DMS 273 (cell line): ENCODE data around the gene AMOTL2.

ENCODE experiments used
- DNase-seq: peaks from one replicate; lab custom pipeline; 2025; ENCODE audit not compliant: unreplicated experiment; lab: John Stamatoyannopoulos, UW

The AMOTL2 gene

DNA sequence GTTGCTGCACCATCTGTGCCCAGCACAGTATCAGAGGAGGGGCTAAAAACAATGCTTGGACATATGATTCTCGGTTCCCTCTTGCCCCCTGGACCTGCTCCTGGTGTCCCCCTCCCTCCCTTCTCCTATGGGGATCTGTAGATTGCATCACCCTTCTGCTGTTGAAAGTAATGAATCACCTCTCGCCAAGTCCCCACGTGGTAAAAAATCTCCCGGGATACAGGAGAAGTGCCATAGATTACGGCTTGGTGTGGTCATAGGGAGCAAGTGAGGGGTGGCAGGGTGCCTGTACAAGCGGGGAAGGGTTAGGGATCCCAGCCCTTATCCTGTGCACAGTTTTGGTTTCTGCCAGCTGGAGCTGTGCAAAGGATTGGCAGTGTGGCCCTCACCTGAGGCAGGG is 37.7 kb downstream of the AMOTL2 start:
- DNase-seq = peak; percentile 32

DNA sequence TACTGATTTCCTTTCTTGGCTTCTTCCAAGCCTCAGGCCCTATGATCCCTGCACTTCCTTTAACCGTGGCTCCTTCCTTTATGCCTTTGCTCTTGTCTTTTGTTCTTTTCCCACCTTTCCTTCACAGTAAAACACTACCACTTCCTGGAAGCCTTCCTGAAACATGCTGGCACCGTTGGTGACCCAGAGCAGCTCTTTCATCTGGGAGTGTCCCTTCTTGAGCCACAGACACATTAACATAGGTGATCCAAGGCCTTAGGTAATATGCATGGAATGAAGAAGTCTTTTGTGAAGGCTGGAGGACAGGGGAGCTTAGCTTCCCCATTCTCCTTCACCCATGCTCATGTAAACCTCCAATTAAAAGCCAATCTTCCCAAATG is 39.4 kb downstream of the AMOTL2 start:
- no peak for DNase-seq

DNA sequence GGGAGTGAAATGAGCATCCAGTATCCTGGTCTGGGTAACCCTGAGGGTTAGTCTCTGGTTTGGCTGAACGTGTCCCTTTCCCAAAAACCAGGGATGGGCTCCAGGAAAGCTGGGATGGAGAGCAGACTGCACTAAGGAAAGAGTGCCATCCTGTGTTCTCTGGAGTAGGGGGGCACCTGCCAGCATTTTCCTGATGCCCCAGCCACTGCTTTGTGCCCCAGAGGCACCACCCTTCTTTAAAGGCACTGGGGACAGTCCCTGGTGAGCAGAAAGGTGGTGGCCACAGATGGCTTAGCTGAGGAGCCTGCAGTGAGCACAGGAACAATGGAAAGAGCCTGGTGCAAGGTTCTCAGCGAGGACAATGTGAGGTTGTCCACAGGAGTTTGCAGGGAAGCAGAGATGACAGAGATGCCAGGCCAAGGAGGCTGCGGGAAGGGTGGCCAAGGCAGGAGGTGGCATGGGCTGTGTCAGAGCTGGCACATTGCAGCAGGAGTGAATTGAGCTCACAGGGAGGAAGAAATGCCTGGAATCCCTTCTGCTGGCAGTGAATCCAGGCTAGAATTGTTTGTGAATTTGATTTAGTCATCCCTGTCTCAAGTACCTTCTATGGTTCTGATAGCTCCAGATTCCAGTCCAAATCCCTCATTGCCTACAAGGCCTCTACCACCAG is 39.9 kb downstream of the AMOTL2 start:
- no peak for DNase-seq

DNA sequence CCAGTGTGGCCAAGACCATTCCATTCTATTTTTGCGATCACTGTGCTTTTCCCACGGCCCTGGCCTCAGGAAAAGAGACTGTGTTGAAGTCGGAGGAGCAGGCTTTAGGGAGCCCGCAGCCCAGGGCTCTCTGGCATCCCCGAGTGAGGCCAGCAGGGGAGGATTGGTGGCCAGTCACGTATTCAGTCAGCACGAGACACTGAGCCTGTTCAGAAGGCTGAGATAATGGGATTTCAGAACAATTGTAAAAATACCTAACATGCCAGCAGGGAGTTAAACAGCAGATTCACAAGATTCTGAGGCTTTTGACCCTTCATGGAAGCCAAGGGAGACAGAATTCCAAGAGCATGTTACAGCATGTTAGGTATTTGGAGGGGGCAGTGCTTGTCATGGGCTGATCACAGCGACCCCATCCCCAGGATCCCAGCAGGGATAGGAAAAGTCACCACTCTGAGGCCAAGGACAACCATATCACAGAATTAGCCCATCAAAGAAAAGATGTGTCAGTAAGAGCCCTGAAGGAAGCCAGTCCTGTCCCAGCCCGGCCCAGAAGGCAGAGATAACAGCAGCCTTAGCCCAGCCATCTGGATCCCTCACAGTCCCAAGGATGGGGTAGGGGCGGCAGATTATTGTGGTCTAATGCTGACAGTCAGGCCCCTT is 40.6 kb downstream of the AMOTL2 start:
- DNase-seq = peak; percentile 31

DNA sequence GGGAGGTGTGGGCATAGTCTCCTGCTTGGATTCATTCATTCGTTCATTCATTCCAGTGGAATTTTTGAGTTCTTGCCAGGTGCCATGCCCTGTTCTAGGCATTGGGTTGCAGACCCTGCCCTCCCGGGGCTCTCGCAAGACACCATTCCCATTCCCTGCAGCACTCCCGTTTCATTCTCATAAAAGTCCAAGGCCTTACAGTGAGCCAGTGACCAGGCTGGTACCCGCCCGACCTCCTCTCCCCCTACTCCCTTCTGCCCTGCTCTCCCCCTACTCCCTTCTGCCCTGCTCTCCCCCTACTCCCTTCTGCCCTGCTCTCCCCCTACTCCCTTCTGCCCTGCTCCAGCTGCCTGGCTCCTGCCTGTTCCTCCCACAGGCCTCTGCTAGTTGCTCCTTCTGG is 41.9 kb downstream of the AMOTL2 start:
- no peak for DNase-seq

DNA sequence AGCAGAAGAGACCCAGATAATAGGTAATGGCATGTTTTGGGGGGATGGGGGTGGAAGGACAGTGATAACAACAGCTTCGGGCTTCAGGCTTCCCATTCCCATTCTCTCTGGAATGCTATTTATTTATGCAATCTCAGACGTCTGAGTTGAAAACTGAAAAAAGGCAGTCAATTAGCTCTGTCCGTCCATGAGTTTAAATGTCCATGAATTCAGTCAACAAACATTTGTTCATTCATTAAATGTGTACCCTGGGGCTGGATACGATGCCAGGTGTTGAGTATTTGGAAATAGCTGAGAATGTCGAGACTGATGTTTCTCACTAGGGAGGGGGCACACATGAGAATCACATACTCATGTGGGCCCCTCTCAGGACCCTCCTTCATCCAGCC is 42.4 kb downstream of the AMOTL2 start:
- no peak for DNase-seq

DNA sequence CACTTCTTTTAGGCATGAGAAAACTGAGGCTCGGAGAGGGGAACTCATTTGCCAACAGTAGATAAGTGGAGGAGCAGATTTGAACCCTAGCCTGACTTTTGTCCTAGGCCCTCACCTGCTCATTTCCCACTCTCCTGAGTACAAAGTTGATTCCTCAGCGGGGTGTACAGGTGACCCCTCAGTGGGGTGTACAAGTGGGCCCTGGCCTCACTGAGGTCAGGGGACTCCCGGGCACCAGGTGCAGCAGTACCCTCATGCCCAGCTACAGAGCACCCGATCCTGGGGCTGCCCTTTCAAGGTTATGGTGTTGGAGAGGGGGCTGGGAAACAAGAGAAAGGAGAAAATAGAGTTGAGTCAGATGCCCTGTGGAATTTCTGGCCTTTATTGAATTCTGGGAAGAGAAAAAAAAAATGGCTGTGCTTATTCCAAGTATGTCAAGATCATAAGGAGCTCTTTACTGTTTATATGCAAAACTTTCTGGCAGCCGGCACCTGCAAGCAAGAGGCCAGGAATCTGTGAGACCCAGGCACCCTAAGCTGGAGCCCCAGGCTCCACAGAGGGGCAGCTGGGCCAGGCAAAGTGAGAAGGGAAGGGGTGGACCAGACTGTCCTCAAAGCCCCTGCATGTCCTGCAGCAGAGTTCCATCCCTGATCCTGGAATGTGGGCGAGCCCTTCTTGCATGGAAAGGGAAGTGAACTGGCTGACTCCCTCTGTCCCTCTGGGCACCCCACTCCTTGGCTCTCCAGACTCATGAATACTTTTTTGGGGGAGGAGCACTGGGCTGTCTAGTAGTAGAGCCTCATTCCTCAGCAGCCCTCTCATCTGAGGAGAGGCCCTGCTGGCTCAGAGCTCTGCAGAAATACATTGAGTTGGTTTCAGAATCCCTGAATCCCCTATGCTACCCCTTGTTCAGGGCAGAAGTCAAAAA is 43.1 kb downstream of the AMOTL2 start:
- DNase-seq = no peak

DNA sequence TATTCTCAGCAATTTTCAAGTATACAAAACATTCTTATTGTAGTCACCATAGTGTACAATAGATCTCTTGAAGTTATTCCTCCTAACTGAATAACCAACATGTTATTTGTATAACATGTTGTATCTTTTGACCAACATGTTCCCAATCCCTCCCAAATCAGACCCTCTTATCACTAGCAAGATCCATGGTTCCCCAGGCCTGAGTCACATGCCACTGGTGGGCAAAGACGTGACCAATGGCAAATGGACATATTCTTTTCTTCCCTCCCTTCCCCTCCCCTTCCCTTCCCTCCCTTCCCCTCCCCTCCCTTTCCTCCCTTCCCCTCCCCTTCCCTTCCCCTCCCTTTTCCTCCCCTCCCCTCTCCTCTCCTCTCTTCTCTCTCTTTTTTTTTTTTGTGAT is 45.4 kb downstream of the AMOTL2 start:
- DNase-seq = no peak

DNA sequence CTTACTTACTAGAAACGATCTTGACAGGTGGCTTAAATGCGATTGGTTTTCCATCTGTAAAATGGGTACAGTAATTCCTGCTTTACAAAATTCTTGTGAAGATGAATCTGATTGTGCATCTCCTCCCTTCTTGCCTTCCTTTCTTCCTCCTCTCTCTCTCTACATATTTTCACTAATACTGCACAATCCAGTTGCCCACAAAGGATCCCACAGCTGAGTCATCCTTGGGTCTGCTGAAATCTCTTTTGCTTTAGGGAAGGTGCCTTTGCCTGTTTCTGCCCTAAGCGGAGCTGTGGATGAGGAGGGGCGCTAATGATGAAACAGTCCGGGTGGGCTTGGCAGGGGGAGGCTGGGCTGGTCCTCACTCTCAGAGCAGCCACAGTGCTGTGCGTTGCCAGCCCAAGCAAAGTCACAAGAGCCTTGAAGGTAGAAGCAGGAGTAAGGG is 46.1 kb downstream of the AMOTL2 start:
- DNase-seq = no peak

DNA sequence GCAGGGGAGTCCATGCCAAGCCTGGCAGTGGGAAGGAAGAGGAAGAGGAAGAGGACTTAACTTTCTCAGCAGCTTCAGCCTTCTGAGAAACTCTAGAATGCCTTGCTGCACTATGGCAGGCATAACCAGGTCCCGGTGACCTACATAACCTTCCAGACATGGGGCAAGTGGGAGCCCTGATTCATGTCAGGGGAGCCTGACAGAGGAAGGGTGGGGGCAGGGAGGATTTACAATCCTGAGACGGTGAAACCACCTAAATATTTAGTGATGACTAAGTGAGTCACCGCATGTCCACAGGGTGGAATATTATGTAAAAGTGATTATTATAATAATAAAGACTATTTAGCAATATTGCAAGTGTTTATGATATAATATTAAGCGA is 46.7 kb downstream of the AMOTL2 start:
- no peak for DNase-seq

DNA sequence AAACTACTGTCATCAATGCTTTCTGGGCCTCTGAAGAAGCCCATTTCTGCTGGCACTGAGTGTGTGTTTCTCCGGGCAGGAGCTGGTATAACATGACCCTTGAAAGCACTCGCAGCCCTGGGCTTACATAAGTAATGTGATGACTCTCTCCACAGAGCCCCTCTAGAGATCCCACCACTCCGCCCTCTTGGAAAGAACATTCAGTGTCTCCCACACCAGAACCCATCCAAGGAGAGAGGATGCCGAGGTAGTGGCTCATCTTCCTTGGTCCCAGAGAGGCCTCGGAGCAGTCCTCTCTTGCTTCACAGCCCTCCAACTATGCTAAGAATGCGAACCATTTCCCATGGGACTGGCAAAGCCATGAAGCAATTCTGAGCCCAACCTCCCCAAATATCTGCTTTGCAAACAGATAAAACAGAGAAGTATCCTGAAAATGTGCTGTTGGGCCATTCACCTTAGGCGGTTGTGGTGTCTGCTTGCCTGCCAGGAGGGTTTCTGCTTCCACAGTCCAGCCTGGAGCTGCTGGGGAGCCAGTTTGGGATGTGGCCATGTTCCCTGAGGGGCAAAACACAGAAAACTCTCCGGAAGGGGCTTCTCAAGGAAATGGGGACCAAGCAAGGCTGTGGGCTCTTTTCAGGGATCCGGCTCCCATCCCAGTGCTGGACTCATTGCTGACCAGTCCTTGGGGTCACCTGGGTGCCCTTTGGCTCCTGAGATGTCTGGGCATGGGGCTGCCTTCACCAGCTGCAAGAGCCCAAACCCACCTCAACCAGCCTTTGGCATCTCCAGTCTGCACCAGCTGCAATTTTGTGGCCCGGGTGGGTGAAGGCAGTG is 47.3 kb downstream of the AMOTL2 start:
- DNase-seq = no peak

DNA sequence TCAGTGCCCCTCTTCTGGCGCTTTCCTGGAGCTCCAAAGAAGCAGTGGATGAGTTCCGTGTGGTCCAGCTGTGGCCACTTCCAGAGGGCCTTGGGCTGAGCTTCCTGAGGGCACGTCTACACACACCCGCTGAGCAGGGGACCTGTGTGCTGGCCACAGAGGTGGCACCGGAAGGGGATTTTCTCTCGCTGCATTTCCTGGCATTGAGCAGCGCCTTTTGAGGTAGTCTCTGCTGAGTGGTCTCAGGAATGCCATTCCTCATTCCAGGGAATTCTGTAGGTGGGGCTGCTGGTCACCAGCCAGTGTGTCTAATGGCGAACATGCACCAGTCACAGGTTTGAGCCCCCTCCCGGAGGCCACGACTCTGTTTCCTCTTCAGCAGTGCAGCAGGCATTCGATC is 48.1 kb downstream of the AMOTL2 start:
- DNase-seq = no peak

DNA sequence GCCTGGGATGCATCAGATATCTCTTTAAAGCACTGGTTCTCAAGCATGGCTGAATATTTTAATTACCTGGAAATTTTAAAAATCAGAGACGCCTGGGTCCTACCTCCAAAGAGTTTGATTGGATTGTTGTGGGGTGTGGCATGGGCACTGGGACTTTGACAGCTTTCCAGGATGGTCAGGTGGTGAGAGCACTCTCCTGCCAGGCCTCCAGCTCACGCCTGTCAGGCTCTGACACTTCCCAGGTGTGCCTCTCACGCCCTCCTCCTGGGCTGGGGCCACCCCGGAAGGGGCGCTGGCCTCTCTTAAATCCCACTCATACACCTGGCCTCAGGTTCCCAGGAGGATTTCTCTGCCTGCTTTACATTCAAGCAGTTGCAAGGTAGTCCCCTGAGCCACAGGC is 48.5 kb downstream of the AMOTL2 start:
- DNase-seq = no peak

DNA sequence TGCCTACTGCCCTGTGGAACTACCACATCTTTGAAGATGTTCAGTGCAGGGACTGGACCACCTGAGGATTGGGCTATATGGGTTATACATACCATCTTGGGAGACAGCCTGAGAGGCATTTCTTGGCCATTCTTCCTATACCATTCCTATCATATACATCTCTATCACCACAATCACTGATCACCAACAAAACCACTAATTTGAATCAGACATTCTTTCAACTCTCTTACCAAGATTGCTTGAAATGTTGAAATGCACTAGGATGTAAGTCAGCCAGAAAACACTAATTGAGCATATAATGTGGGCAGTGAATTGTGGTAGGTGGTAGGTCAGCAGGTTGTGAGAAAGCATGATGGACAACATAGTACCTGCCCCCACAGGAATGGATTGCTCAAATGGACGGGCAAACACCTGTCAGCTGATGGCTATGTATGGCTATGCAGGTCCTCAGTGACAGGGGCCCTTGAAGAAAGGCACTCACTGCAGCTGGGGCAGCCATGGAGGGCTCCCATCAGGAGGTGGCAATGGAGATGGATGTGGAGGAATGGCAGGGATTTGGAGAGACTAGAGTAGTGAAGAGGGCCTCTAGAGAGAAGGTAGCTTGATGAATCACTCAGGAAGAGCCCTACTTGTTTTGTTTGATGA is 49.1 kb downstream of the AMOTL2 start:
- DNase-seq = no peak

DNA sequence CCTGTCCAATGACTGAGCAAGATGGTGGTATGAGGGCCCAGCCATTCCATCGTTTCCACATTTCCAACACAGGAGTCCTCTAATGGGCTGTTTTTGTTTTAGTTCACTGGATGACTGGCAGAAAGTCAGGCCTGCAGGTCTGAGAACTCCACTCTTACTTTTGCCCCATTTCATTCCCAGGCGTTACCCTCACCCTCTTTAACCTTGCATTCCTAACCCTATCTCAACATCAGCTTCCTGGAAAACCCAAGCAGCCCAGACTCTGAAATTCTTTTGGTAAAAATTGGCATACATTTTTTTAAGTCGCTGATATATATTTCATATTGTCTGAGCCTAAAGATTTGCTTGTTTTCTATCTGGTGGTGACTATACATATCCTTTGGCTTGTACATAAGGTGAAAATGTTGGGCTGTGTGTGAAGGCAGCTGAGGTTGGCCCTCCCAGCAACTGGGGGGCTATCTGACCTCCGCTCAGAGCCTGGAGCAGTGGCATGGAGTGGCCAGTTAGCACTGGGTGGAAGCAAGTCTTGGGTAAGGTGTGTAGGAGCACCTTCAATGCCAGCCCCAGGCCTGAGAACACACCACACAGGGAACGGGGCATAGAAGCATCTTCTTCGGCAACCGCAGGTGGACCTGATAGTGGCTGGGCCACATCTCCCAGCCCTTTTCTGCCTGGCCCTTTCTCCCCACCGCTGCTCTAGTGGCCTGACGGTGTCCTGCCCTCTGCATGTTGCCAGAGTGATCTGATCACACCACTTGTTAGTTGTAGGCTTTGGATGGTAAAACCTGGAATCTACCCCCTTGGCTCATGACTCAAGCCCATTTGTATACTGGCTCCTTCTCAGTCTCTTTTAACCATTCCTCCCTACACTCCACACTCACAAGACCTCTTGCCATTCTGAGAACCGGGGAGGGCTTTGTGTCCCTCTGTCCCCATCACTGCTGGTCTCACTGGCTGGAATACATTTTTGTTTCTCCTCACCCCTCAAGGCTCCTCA is 50.0 kb downstream of the AMOTL2 start:
- DNase-seq = no peak

DNA sequence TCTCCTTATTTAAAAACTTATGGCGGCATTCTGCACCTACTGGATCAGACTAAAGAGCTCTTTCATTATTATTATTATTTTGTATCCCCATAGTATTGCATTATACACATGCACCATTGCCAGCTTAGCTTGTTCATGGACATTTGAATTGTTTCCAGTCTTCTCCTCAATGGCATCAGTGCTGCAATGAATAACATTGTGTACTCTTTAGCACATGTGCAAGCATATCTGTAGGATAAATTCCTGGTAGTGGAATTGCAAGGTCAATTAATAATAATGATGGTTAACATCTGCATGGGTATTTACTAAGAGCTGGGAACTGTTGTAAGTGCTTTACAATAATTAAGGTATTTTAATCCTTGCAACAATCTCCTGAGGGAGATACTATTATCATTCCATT is 52.0 kb downstream of the AMOTL2 start:
- DNase-seq = no peak

DNA sequence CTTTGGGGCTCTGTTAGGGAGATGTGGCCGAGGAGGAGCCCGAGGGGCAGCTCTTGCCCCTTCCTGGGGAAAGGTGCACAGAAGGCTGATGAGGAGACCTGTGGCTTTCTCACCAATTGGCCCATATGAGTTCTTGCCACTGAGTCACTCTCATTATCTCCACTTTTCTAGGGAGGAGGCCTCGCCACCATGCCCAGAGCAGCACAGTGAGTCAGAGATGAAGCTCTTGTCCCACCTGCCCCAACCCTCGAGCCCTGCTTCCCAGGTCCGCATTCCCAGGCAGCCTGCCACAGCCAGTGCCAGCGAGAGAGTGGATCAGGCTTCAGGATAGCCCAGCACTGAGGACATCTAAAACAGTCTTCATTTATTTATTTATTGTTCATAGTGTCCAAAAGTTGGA is 53.5 kb downstream of the AMOTL2 start:
- no peak for DNase-seq

DNA sequence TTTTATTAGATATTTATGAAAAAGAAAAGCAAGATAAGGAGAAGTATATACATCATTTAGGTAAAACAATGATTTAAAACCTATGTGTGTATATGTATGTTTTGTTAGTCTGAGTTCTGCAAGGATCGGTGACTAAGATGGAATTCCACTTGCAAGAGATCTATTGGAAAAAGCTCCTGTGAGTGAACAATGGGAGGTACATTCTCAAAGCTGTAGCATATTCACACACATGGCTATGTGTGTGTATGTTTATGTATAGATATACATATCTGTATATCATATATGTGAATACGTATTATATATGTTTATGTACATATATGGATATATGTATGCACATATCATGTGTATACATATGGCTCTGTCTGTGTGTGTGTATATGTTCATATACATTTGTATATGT is 54.3 kb downstream of the AMOTL2 start:
- DNase-seq = no peak

DNA sequence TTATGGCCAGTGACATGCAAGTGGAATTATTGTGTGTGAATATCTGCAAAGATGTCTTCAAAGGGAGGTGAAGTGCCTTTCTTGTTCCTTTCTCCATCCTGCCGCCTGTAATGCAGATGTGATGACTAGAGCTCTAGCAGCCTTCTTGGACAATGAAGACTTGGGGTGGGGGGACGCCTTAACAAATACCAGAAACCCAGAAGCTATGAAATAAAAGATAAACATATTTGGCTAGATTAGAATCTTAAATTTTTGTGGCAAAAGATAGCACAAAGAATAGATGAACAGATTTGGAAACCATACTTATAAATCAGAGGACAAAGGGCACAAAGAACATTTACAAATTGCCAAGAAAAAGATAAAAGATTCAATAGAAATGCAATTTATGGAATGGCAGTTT is 56.1 kb downstream of the AMOTL2 start:
- DNase-seq = no peak
